ENCODE measurements around the gene BIRC7. TPM values are rescaled to one million over a fixed set of nuclear protein-coding genes. Genes with fewer than 3 reads are reported as not detected.

The BIRC7 gene
- total RNA-seq, 4 donors from 2014 or later, result 0.49 to 3.0 (median 1.7) TPM

GRCh38 chr20:63233061-63233344 is 2.7 kb upstream of the BIRC7 start:
- Histone ChIP-seq H3K27me3 (peaks cover 38% of the 10 kb centered on the region), H3K4me3 (no peak overlapping the region)

GRCh38 chr20:63233924-63234323 is 1.8 kb upstream of the BIRC7 start:
- Histone ChIP-seq H3K27ac (no peak overlapping the region), H3K9me3 (no peaks in the 10 kb centered on the region), H3K4me3 (no peak overlapping the region), H3K27me3 (peaks cover 35% of the 10 kb centered on the region), H3K4me1 (peaks cover 10% of the 10 kb centered on the region), H3K36me3 (no peaks in the 10 kb centered on the region)
- no peak for DNase-seq (ENCODE audit: low spot score in 2 of 2)
- TF ChIP-seq CTCF (IDR thresholded peaks at IDR 0.05), result no peak
- WGBS, result 85% methylated on average over 13 of the region's 17 CpGs

More at GRCh38 chr20:63233061-63233344, 2.7 kb upstream of the BIRC7 start:
- TF ChIP-seq POLR2AphosphoS5 (IDR thresholded peaks at IDR 0.05) (no peak), POLR2A (IDR thresholded peaks at IDR 0.05) (no peak), CTCF (IDR thresholded peaks at IDR 0.05) (no peak), EP300 (IDR thresholded peaks at IDR 0.05) (no peak)
- Histone ChIP-seq H3K27ac (no peak overlapping the region), H3K9me3 (no peaks in the 10 kb centered on the region), H3K4me1 (peaks cover 2% of the 10 kb centered on the region), H3K36me3 (no peaks in the 10 kb centered on the region)
- DNase-seq (ENCODE audit: low spot score in 2 of 2), result no peak
- 89% methylated on average over 2 of the region's 3 CpGs for WGBS

GRCh38 chr20:63234693-63235398 is 859 bp upstream of the BIRC7 start:
- no peak for DNase-seq (ENCODE audit: low spot score in 2 of 2)
- H3K27me3 ChIP-seq, result peaks cover 28% of the 10 kb centered on the region

GRCh38 chr20:63236116-63236837 is 572 bp downstream of the BIRC7 start:
- H3K27me3 ChIP-seq, result peaks cover 25% of the 10 kb centered on the region
- H3K9me3 ChIP-seq, result no peaks in the 10 kb centered on the region

More at GRCh38 chr20:63234693-63235398, 859 bp upstream of the BIRC7 start:
- TF ChIP-seq CTCF (IDR thresholded peaks at IDR 0.05) (peak; percentile 8 to 68), POLR2A (IDR thresholded peaks at IDR 0.05) (no peak)
- Histone ChIP-seq H3K9me3 (no peaks in the 10 kb centered on the region), H3K36me3 (no peaks in the 10 kb centered on the region), H3K27ac (no peak overlapping the region), H3K4me3 (no peak overlapping the region), H3K4me1 (peaks cover 10% of the 10 kb centered on the region)
- 21% methylated on average over 15 of the region's 20 CpGs for WGBS

More at GRCh38 chr20:63236116-63236837, 572 bp downstream of the BIRC7 start:
- Histone ChIP-seq H3K36me3 (no peaks in the 10 kb centered on the region), H3K4me3 (no peak overlapping the region), H3K4me1 (peaks cover 10% of the 10 kb centered on the region), H3K27ac (no peak overlapping the region)
- WGBS, result 72% methylated on average over 3 of the region's 26 CpGs
- DNase-seq (ENCODE audit: low spot score in 2 of 2), result no peak
- TF ChIP-seq POLR2A (IDR thresholded peaks at IDR 0.05), result no peak
- TF ChIP-seq CTCF (IDR thresholded peaks at IDR 0.05), result no peak
- no peak for TF ChIP-seq POLR2AphosphoS5 (IDR thresholded peaks at IDR 0.05)
